ENCODE data around the gene SLC38A9. TPM values are rescaled to one million over a fixed set of nuclear protein-coding genes. Genes with fewer than 3 reads are reported as not detected.

The SLC38A9 gene
- polyA plus RNA-seq, 4 donors = 3.6 to 25.8 (median 6.9) TPM

Other genes starting within 250 kb of the SLC38A9 start
- gene PLPP1, start 177.4 kb downstream of the SLC38A9 start, polyA plus RNA-seq = 10 to 100 TPM; 44.6 to 91.3 (median 53.4) TPM
- under 1 TPM in 1 of 4 donors, not detected in 3; 0.01 TPM for gene DDX4, start 25.7 kb upstream of the SLC38A9 start, polyA plus RNA-seq
- gene IL31RA, start 139.0 kb upstream of the SLC38A9 start, polyA plus RNA-seq = under 1 TPM in 2 of 4 donors, not detected in 2; 0.04 TPM